ENCODE measurements around the gene ANKMY1. TPM values are rescaled to one million over a fixed set of nuclear protein-coding genes. Genes with fewer than 3 reads are reported as not detected.

The ANKMY1 gene
- total RNA-seq, 4 donors from 2014 or later: 15.1 to 64.0 (median 27.5) TPM

DNA sequence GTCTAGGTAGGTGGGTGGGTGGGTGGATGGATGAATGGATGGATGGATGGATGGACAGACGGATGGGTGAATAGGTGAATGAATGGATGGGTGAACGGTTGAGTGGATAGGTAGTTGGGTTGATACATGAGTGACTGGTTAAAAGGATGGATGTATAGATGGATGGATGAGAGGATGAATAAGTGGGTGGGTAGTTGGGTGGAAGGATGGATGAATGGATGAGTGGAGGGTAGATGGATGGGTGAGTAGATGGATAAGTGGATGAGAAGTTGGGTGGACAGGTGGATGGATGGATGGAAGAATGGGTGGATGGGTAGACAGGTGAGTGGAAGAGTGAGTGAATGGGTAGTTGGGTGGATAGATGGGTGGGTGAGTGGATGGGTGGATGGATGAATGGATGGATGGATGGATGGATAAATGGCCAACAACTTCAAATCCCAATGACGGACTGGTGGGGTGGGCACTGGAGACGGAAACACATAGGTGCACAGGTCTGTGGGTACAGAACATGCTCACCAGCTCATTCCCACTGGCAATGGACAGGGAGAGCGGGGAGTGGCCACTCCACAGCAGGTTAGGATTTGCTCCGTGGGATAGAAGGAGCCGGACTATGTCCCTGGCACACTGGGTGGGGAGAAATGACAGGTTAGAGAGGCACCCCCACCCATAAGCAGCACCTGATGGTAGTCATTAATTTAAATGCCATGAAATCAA, 48.8 kb downstream of the ANKMY1 start:
- in situ Hi-C loops (cut with MboI; ENCODE audit: low pct_ligation_motif_present in 1 of 4, low pct_unique_long_range_greater_than_20kb in 1 of 4, low sequenced_read_pairs in 3 of 4) (loop anchor here in 2 of 4 donors (25.0 kb wide), 1 partner anchor 203 kb away; no protein-coding TSS in a partner anchor), intact Hi-C loops (cut with DNase I; ENCODE audit: low total_unique reads) (no loop called here)
- DNase-seq: no peak
- Histone ChIP-seq H3K4me3 (no peak overlapping the region), H3K27me3 (no peaks in the 10 kb centered on the region), H3K4me1 (peaks cover 0 to 2% (median 0%) of the 10 kb centered on the region in 4 donors), H3K27ac (no peak overlapping the region), H3K36me3 (no peaks in the 10 kb centered on the region), H3K9me3 (no peaks in the 10 kb centered on the region)
- 94 to 95% methylated on average over 4 to 7 of the region's 7 CpGs for WGBS, 2 donors (ENCODE audit: low coverage in 1 of 2)
- TF ChIP-seq EP300 (IDR thresholded peaks at IDR 0.05; ENCODE audit: low read depth): no peak
- no peak for TF ChIP-seq POLR2AphosphoS5 (IDR thresholded peaks at IDR 0.05)
- TF ChIP-seq, protein P1, sequence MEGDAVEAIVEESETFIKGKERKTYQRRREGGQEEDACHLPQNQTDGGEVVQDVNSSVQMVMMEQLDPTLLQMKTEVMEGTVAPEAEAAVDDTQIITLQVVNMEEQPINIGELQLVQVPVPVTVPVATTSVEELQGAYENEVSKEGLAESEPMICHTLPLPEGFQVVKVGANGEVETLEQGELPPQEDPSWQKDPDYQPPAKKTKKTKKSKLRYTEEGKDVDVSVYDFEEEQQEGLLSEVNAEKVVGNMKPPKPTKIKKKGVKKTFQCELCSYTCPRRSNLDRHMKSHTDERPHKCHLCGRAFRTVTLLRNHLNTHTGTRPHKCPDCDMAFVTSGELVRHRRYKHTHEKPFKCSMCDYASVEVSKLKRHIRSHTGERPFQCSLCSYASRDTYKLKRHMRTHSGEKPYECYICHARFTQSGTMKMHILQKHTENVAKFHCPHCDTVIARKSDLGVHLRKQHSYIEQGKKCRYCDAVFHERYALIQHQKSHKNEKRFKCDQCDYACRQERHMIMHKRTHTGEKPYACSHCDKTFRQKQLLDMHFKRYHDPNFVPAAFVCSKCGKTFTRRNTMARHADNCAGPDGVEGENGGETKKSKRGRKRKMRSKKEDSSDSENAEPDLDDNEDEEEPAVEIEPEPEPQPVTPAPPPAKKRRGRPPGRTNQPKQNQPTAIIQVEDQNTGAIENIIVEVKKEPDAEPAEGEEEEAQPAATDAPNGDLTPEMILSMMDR (IDR thresholded peaks at IDR 0.05): no peak
- no peak for TF ChIP-seq POLR2A (IDR thresholded peaks at IDR 0.05)

DNA sequence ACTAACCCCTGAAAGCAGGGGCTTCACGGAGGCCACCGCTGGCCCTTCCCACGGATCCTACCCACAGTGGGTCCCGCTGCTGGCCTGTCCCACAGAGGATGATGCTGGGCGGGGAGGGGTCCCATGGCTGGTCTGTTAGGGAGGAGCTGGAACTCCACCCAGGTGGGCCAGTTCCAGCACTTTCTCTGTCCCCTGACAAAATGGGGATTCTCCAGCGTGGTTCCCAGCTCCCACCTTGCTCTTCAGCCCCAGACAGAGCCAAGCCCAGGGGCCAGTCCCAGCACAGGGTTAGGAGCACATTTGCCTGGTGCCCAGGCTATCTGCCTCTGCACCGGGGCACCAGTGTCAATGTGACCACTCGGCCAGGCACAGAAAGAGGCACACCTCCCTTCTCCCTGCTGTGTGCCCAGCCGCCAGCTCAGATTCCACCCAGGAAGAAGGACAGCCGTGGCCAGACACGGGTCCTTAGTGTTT, 50.0 kb downstream of the ANKMY1 start:
- 93% methylated on average over 11 of the region's 11 CpGs; no CpG with 5 or more reads in 1 of the 2 donors for WGBS, 2 donors (ENCODE audit: low coverage in 1 of 2)
- intact Hi-C loops (cut with DNase I; ENCODE audit: low total_unique reads): no loop called here

DNA sequence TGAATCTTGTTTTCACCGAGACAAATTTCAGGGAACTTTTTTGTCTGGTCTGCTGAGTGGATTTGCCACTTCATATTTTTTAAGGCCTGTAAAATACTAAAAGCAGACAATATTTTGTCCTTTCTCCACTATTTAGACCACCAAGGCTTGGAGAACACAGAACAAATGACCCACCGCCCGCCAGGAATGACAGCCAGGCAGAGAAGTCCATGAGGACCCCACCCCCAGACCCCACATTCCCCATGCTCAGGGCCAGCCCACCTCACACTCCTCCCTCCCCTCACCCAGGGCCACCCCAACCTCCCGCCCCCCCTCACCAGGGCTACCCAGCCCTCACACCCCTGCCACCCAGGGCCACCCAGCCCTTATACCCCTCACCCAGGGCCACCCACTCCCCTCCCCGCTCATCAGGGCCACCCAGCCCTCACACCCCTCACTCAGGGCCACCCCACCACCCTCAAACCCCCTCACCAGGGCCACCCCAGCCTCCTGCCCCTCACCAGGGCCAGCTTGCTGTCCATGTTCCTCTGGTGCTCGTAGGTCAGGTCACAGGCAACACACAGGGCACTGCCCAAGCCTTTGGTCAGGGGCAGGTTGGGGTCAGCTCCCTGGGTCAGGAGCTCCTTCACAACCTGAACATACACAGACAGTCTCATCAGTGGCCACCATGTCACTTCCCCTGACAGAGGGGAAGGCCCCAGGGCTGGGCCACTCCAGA, 50.6 kb downstream of the ANKMY1 start:
- DNase-seq: no peak
- TF ChIP-seq EP300 (IDR thresholded peaks at IDR 0.05; ENCODE audit: low read depth) (no peak), POLR2A (IDR thresholded peaks at IDR 0.05) (no peak), POLR2AphosphoS5 (IDR thresholded peaks at IDR 0.05) (no peak)
- TF ChIP-seq, protein P1 (IDR thresholded peaks at IDR 0.05): no peak
- in situ Hi-C loops (cut with MboI; ENCODE audit: low pct_ligation_motif_present in 1 of 4, low pct_unique_long_range_greater_than_20kb in 1 of 4, low sequenced_read_pairs in 3 of 4) (loop anchor here in 2 of 4 donors (25.0 kb wide), 1 partner anchor 205 kb away; no protein-coding TSS in a partner anchor), intact Hi-C loops (cut with DNase I; ENCODE audit: low total_unique reads) (no loop called here)
- Histone ChIP-seq H3K36me3 (no peaks in the 10 kb centered on the region), H3K27me3 (no peaks in the 10 kb centered on the region), H3K4me3 (no peak overlapping the region), H3K27ac (no peak overlapping the region), H3K9me3 (no peaks in the 10 kb centered on the region), H3K4me1 (no peaks in the 10 kb centered on the region)
- WGBS, 2 donors (ENCODE audit: low coverage in 1 of 2): 91% methylated on average over 6 of the region's 6 CpGs; no CpG with 5 or more reads in 1 of the 2 donors

More for the DNA sequence above, 50.0 kb downstream of the ANKMY1 start:
- no peaks in the 10 kb centered on the region for H3K9me3 ChIP-seq
- no peaks in the 10 kb centered on the region for H3K36me3 ChIP-seq
- H3K4me3 ChIP-seq: no peak overlapping the region
- no peaks in the 10 kb centered on the region for H3K27me3 ChIP-seq
- no peaks in the 10 kb centered on the region for H3K4me1 ChIP-seq
- no peak for DNase-seq
- in situ Hi-C loops (cut with MboI; ENCODE audit: low pct_ligation_motif_present in 1 of 4, low pct_unique_long_range_greater_than_20kb in 1 of 4, low sequenced_read_pairs in 3 of 4): loop anchor here in 2 of 4 donors (25.0 kb wide), 1 partner anchor 204 kb away; no protein-coding TSS in a partner anchor
- TF ChIP-seq, protein P1 (IDR thresholded peaks at IDR 0.05): no peak
- TF ChIP-seq POLR2A (IDR thresholded peaks at IDR 0.05) (no peak), EP300 (IDR thresholded peaks at IDR 0.05; ENCODE audit: low read depth) (no peak), POLR2AphosphoS5 (IDR thresholded peaks at IDR 0.05) (no peak)
- H3K27ac ChIP-seq: no peak overlapping the region

DNA sequence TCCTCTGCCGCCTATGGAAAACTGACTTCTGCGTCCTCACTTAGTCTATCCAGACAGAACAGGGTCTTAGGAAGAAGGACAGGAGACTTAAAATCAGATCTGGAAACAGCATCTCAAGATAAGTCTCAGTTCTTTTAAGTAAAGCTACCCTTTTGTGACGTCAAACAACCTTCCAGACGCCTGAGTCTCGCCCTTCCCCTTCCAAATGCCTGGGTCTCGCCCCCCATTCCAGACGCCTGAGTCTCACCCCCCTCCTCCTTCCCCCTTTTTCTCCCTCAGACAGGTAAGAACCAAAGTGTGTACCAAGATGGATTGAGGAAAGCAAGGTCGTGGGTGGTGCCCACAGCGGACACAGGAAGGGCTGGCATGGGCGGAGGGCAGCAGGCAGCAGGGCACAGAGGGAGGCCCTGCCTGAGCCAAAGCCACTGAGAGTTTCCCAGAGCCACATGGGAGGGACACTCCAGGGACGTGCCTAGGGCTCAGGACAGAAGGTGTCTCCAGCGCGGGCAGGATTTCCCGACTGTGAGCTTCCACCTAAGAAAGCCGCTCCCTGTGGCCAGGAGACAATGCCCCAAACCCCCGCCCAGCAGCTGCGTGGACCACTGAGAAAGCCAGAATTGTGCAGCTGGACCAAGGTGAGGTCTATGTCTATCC, 51.3 kb downstream of the ANKMY1 start:
- in situ Hi-C loops (cut with MboI; ENCODE audit: low pct_ligation_motif_present in 1 of 4, low pct_unique_long_range_greater_than_20kb in 1 of 4, low sequenced_read_pairs in 3 of 4) (loop anchor here in 2 of 4 donors (25.0 kb wide), 1 partner anchor 206 kb away; no protein-coding TSS in a partner anchor), intact Hi-C loops (cut with DNase I; ENCODE audit: low total_unique reads) (no loop called here)
- 87% methylated on average over 15 of the region's 17 CpGs; no CpG with 5 or more reads in 1 of the 2 donors for WGBS, 2 donors (ENCODE audit: low coverage in 1 of 2)
- Histone ChIP-seq H3K27ac (no peak overlapping the region), H3K36me3 (no peaks in the 10 kb centered on the region), H3K4me1 (no peaks in the 10 kb centered on the region), H3K27me3 (no peaks in the 10 kb centered on the region), H3K4me3 (no peak overlapping the region), H3K9me3 (no peaks in the 10 kb centered on the region)
- no peak for DNase-seq
- TF ChIP-seq POLR2AphosphoS5 (IDR thresholded peaks at IDR 0.05) (no peak), EP300 (IDR thresholded peaks at IDR 0.05; ENCODE audit: low read depth) (no peak), POLR2A (IDR thresholded peaks at IDR 0.05) (no peak)
- TF ChIP-seq, protein P1 (IDR thresholded peaks at IDR 0.05): no peak
